ENCODE data around the gene AOC3. TPM values are rescaled to one million over a fixed set of nuclear protein-coding genes. Genes with fewer than 3 reads are reported as not detected.
"Not testable (repeated sequence)": the region's sequence is repeated elsewhere in the genome, so short reads cannot be mapped to it uniquely, and the experiment has no call there.

Gene AOC3
- polyA plus RNA-seq, 1 donor (not counting 4 experiments of a cell fraction or from before 2014, with no cell fraction given) = 0.22 TPM

GRCh38 chr17:42872251-42872965 lies 21.4 kb downstream of the AOC3 start:
- H3K4me2 ChIP-seq (ENCODE audit: control insufficient read depth, extremely low read depth, insufficient read depth, low read depth, low read length) = no peak overlapping the region
- peaks cover 6% of the 10 kb centered on the region for H3K27me3 ChIP-seq (ENCODE audit: control insufficient read depth, extremely low read depth, insufficient read depth, low read length)
- H3K36me3 ChIP-seq (ENCODE audit: control insufficient read depth in 2 of 2, extremely low read depth in 1 of 2, insufficient read depth in 2 of 2, low read length in 2 of 2) = no peaks in the 10 kb centered on the region
- no peak overlapping the region for H2AFZ ChIP-seq (ENCODE audit: control insufficient read depth, low read length)
- H3K4me1 ChIP-seq (ENCODE audit: control insufficient read depth, extremely low read depth, insufficient read depth, low read length) = no peaks in the 10 kb centered on the region
- H3K9me1 ChIP-seq (ENCODE audit: control insufficient read depth, extremely low read depth, insufficient read depth, low read length) = no peaks in the 10 kb centered on the region
- no peaks in the 10 kb centered on the region for H3K79me2 ChIP-seq (ENCODE audit: control insufficient read depth, insufficient read depth, low read length)
- DNase-seq (ENCODE audit: low read depth, low spot score) = no peak
- H4K20me1 ChIP-seq (ENCODE audit: control insufficient read depth, extremely low read depth, insufficient read depth, low read length) = no peaks in the 10 kb centered on the region
- TF ChIP-seq EZH2 (IDR thresholded peaks at IDR 0.05; ENCODE audit: low read length) = no peak
- TF ChIP-seq CTCF (optimal IDR thresholded peaks at IDR 0.05 in 1 of 3, IDR thresholded peaks at IDR 0.05 in 1 of 3, conservative IDR thresholded peaks at IDR 0.05 in 1 of 3; ENCODE audit: extremely low read depth in 1 of 3, insufficient read depth in 2 of 3, low read length in 3 of 3) = no peak
- dilution Hi-C loops (cut with MboI; ENCODE audit: extremely low pct_ligation_motif_present, low sequenced_read_pairs) = no loop called here
- no peak for FAIRE-seq
- H3K9ac ChIP-seq (ENCODE audit: control insufficient read depth, extremely low read depth, insufficient read depth, low read length) = no peak overlapping the region
- no peak overlapping the region for H3K27ac ChIP-seq (ENCODE audit: control insufficient read depth, insufficient read depth, low read length)
- H3K9me3 ChIP-seq (ENCODE audit: control insufficient read depth, low read depth, low read length) = no peaks in the 10 kb centered on the region
- H3K4me3 ChIP-seq (ENCODE audit: control insufficient read depth in 2 of 3, extremely low read depth in 1 of 3, insufficient read depth in 2 of 3, low read depth in 1 of 3, low read length in 3 of 3) = no peak overlapping the region

DNA sequence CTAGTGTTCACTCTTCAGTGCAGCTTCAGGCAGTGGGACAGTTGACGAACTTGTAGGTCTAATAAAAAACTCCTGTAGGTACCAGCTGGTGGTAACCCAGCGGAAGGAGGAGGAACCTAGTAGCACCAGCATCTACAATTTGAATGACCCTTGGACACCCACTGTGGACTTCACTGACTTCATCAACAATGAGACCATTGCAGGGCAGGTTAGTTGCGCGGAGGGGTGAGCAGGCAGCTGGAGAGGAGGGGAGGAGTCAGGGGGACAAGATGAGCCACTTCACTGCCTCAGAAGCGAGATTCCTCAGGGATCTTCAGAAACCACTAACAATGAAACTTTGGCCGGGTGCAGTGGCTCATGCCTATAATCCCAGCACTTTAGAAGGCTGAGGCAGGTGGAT lies 22.3 kb downstream of the AOC3 start:
- DNase-seq (ENCODE audit: low read depth, low spot score) (no peak), FAIRE-seq (no peak)
- Histone ChIP-seq H3K27me3 (ENCODE audit: control insufficient read depth, extremely low read depth, insufficient read depth, low read length) (peaks cover 14% of the 10 kb centered on the region), H3K27ac (ENCODE audit: control insufficient read depth, insufficient read depth, low read length) (no peak overlapping the region), H3K4me1 (ENCODE audit: control insufficient read depth, extremely low read depth, insufficient read depth, low read length) (no peaks in the 10 kb centered on the region), H3K9ac (ENCODE audit: control insufficient read depth, extremely low read depth, insufficient read depth, low read length) (no peak overlapping the region), H3K4me3 (ENCODE audit: control insufficient read depth in 2 of 3, extremely low read depth in 1 of 3, insufficient read depth in 2 of 3, low read depth in 1 of 3, low read length in 3 of 3) (no peak overlapping the region), H3K79me2 (ENCODE audit: control insufficient read depth, insufficient read depth, low read length) (no peaks in the 10 kb centered on the region), H4K20me1 (ENCODE audit: control insufficient read depth, extremely low read depth, insufficient read depth, low read length) (no peaks in the 10 kb centered on the region), H3K9me1 (ENCODE audit: control insufficient read depth, extremely low read depth, insufficient read depth, low read length) (no peaks in the 10 kb centered on the region), H3K4me2 (ENCODE audit: control insufficient read depth, extremely low read depth, insufficient read depth, low read depth, low read length) (no peak overlapping the region), H3K36me3 (ENCODE audit: control insufficient read depth in 2 of 2, extremely low read depth in 1 of 2, insufficient read depth in 2 of 2, low read length in 2 of 2) (no peaks in the 10 kb centered on the region), H2AFZ (ENCODE audit: control insufficient read depth, low read length) (no peak overlapping the region), H3K9me3 (ENCODE audit: control insufficient read depth, low read depth, low read length) (no peaks in the 10 kb centered on the region)
- TF ChIP-seq CTCF (optimal IDR thresholded peaks at IDR 0.05 in 1 of 3, IDR thresholded peaks at IDR 0.05 in 1 of 3, conservative IDR thresholded peaks at IDR 0.05 in 1 of 3; ENCODE audit: extremely low read depth in 1 of 3, insufficient read depth in 2 of 3, low read length in 3 of 3) (no peak), EZH2 (IDR thresholded peaks at IDR 0.05; ENCODE audit: low read length) (no peak)
- dilution Hi-C loops (cut with MboI; ENCODE audit: extremely low pct_ligation_motif_present, low sequenced_read_pairs) = no loop called here

GRCh38 chr17:42873932-42874695 lies 23.1 kb downstream of the AOC3 start:
- dilution Hi-C loops (cut with MboI; ENCODE audit: extremely low pct_ligation_motif_present, low sequenced_read_pairs) = not testable (repeated sequence)

More at GRCh38 chr17:42873932-42874695, 23.1 kb downstream of the AOC3 start:
- H3K4me3 ChIP-seq (ENCODE audit: control insufficient read depth in 2 of 3, extremely low read depth in 1 of 3, insufficient read depth in 2 of 3, low read depth in 1 of 3, low read length in 3 of 3); H4K20me1 ChIP-seq (ENCODE audit: control insufficient read depth, extremely low read depth, insufficient read depth, low read length); H3K9me3 ChIP-seq (ENCODE audit: control insufficient read depth, low read depth, low read length); H3K4me2 ChIP-seq (ENCODE audit: control insufficient read depth, extremely low read depth, insufficient read depth, low read depth, low read length); H3K4me1 ChIP-seq (ENCODE audit: control insufficient read depth, extremely low read depth, insufficient read depth, low read length); H3K9me1 ChIP-seq (ENCODE audit: control insufficient read depth, extremely low read depth, insufficient read depth, low read length); H3K36me3 ChIP-seq (ENCODE audit: control insufficient read depth in 2 of 2, extremely low read depth in 1 of 2, insufficient read depth in 2 of 2, low read length in 2 of 2); H2AFZ ChIP-seq (ENCODE audit: control insufficient read depth, low read length); H3K9ac ChIP-seq (ENCODE audit: control insufficient read depth, extremely low read depth, insufficient read depth, low read length); DNase-seq (ENCODE audit: low read depth, low spot score); H3K79me2 ChIP-seq (ENCODE audit: control insufficient read depth, insufficient read depth, low read length); FAIRE-seq; H3K27ac ChIP-seq (ENCODE audit: control insufficient read depth, insufficient read depth, low read length): not testable (repeated sequence)
- peaks cover 21% of the 10 kb centered on the region for H3K27me3 ChIP-seq (ENCODE audit: control insufficient read depth, extremely low read depth, insufficient read depth, low read length)

Measured in keratinocyte (primary cell).